MV-4-11 (cell line): ENCODE measurements around the gene PARD3B.
"Not testable (repeated sequence)": the region's sequence is repeated elsewhere in the genome, so short reads cannot be mapped to it uniquely, and the experiment has no call there.

Experiments
- DNase-seq: peaks from one replicate; lab custom pipeline; 2025; lab: John Stamatoyannopoulos, UW

PARD3B gene

DNA sequence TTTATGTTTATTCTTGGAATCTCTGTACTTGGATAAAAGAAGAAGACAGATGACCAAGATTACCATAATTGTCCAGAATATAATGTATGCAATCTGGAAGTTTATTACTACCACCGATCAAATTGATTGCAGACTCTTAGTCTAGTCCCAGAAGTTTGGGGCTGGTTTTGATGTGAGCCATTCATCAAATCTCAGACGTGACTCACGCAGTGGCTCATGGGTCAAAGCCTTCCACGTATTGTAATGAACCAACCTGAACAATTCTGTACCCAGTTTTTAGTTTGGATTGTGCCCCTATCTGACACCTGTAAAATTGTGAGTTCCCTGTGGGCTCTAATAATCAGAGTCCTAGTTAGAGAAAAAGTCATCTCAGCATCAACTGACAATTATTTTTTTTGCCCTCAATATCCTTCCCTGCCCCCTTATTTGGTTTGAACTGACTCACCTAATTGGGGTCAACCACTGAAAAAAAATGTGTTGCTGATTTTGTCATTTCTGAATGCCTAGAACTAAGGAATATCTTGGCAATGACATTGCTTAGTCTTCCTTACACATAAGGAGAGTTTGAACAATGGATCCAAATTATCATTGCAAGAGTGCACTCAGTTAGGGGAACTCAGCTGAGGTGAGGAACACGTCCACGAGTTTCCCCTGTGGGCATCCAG lies 917.5 kb downstream of the PARD3B start:
- DNase-seq: no peak

DNA sequence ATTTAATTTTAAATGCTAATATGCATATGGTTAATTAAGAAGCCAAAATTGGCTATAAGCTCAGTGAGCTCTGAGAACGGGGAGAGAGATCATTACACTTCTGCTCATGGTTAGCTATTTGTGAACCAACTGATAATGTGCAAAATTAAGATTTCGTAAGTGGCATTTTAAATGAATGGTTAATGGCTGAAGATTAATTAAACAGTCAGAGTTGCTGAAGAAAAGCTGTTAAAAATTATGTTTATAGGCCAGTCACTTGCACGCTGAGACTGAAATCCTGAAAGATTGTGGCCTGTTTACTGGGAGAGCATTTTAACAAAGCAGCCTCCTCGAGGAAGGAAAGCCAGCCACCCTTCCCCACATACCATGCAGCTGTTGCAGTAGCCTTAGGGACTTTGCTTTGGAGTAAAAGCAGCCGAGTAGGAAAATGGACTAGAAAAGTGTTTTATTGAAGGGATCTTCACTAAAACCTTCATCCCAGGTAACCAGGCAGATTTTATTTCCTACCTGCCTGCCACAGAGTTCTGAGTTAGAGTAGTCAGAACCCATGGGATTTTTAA lies 918.3 kb downstream of the PARD3B start:
- no peak for DNase-seq

DNA sequence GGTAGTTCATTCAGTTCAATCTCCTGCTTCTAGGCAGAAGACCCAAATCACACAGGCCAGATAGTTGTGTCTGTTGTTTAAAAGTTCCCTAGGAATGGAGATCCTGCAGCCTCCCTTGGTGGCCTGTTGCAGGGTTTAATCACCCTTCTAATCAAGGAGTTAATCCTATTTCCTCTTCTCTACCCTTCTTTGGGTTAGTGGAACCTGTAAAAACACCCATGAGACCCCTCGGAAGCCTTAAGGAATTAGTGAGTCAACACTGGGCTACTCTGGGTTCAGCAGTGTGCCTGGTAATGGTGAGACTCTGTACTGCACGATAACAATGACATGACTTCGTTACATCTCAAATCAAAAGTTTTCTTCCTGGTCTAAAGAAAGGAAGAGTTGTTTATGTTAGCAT lies 919.4 kb downstream of the PARD3B start:
- DNase-seq: no peak

DNA sequence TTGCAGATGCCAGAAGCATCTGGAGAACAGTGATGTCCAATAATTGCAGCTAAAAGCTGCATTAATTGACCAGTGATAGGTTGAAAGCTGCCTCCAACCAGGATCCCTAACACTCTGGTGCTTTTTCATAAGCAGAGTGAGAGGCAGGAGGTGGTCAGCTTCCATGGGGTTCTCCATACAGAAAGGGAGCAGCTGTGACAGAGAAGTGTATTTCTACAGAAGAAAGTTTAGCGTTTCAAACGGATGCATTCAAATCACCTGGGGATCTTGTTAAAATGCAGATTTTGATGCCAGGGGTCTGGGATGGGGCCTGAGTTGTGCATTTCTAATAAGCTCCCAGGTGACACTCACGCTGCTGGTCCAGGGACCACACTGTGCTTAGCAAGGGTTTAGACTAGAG lies 920.5 kb downstream of the PARD3B start:
- DNase-seq: no peak

DNA sequence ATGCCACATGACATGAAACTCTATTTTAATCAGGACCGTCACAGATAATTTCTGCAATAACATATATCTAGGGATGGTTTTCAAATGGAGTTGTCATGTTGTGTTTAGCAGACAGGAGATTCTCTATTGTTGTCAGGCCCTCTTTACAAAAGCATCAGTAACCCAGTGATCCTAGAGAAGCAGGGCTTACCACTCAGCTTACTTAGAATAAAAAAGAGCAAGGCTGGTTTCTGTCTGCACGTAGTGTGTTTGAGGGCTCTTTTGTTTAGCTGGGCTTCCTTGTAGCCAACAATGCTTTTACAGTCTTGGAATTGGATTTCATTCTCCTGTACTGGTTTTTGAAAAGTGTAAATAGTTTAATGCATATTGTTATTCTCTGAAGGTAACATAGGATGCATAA lies 926.5 kb downstream of the PARD3B start:
- no peak for DNase-seq

DNA sequence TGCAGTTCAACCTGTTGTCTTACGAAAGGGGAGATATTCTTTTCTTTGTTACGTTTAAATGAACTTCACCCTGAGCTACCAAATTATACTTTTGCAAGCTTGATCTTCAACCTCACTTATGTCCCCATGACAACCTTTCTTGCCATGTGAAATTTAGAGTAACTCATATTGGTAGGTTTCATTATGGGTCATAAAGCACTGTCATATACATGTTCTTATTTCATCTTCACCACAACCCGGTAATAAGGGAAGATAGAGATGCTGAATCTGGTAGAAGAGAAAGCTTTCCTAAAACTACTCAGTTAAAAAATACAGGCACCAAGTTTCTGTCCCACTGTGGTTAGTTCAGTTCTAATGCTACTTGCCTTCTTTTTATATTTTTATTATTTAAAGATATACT lies 928.5 kb downstream of the PARD3B start:
- DNase-seq: no peak

DNA sequence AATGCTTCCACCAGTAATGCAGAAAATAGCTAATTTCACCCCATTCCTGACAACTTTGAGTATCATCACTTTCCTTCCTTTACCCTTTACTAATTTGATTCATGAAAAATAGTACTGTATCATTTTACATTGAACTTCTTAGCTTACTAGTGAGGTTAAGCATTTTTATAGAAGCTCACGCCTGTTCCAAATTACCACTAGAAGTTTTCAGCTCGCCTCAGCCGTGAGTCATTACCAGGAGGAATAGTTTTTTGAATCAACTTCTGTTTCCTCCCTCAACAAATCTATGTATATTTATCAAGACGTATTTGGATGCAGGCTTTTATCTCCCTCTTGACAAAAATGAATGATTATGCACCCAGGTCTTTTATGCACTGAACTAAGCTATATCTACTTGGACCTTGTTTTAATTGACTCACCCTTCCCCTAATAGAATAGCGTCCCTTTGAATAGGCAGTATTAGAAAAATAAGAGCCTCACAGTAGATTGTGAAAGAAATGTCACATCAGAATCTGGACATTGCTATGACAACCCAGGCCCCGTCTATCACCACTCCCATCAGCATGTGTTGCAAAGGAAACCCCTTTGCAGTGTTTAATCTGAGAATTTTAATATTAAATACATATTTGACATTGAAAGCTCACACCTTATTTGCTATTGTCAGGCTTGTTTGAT lies 929.6 kb downstream of the PARD3B start:
- DNase-seq: no peak

DNA sequence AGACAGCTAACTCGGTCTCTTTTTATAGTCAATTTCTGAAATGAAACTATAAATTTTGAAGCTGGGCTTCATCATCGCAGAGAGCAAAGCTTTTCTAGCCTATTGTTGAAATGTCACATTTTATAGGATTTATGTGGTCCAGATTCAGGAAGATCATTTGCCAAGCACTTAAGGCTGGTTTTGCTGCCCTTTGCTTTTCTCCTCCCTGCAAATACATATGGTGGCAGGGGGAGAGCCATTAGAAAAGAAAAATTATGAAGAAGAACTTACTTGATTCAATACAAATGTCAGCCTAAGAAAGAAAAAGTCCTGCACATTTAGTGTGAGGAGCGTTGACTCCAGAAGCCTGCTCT lies 930.1 kb downstream of the PARD3B start:
- DNase-seq: no peak

DNA sequence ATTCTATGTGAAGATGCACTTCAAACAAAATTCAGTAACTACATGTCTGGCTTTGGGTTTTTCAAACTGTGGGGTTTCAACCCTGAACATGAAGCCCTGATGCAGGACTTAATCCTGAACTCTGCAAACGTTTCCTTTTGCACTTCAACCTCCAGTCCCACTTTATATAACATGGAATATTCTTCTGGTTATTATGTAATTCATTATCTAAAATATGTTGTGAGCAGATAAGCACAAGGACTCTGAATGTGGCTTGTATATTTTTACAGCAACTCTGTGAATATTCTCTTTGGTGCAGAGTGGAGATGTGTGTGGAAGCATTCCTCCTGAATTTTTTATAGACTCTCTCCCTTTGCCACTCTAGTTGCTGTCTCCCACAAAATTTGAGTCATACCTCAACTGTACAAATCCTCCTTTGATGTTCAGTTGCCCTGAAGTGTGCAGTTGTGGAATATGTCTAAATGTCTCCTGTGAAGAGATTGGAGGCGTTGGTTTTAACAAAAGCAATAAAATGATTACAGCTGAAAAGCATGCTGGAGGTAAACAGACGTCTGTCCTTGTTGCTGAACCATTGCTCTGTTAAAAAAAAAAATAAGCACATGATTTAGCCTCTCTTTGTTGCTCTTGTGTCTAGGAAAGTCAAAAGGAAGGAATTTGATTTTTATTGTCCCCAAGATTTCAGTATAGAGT lies 931.9 kb downstream of the PARD3B start:
- DNase-seq: no peak

DNA sequence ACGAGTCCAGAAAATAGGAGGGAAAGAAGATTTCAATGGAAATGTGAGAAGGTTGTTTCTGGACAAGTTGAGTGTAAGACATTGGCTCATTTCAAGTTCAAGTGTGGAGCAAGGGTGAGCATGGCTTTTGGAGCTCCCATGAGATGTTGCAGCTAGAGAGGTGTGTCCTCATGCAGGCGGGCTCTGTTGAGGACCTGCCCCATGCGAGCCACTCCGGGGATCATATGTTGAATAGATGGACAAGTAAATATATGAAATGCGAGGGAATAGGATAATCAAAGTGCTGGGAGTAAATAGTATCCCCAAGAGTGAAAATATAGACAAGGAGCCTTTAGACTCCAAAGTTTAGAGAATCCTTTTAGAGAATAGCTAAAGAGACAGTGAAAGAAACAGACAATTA lies 936.6 kb downstream of the PARD3B start:
- no peak for DNase-seq

DNA sequence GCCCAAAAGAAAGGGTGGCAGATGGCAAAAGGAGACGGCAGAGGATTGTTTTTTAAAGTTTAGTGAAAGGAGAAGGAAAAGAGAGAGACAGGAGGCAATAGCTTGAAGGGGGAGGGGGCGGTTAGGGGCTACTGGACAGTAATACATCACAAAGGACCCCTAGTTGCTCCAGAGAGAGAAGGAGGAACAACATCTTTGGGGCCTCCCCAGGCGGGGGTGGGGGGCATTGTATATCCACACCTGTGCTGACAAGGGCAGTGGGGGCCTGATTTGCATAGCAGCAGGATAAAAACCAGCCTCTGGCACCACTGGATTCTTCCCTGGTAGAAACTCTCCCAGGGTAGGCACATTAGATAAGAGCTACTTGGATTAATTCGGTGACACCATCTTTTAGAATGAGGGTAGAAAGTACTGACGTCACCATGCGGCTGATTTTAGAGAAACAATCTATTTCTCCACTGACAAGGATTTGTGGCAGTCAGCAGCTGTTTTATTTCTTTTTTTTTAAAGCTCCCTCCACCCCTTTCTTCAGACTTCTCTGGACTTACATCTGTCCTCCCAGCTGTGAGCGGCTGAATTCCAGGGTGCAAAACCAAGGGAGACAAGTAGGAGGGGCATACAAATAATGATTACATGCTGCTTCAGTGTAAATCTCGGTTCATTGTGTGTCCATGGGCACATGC lies 937.3 kb downstream of the PARD3B start:
- DNase-seq: no peak

DNA sequence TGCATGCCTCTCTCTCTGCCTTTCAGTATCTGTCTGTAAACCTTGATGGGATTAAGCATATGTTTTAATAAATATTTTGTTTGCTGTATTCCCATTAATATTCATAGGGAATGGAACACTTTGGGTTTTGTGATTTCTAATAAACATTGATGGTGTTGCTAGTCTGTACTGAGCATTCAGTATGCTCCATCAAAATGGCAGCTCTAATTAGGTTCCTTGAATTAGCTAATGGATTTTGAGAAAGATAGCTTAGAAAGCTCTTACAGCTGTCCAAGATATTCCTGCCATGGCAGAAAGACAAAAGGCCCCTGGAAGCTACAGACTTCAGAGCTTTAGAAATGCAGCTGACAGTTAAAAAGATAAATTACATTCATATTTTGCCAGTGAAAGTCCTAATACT lies 937.8 kb downstream of the PARD3B start:
- DNase-seq: no peak

DNA sequence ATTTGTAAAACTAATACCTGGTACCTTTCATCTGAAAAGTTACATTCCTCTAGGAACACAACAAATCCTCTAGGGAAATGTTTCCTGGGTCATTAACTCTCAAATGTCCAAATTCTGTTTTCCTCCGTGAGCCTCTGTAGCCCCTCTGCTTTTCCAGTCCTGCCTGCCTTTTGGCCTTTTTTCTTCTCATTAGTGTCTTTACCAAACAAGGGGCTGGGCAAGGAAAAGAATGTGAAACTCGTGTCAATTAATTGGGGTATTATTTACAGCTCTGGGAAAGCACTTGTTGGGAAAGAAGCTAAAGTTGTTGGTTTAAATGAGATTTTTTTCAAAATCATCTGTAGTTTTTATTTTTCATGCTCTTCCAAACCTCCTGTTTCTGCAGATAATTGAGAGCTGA lies 938.9 kb downstream of the PARD3B start:
- no peak for DNase-seq

DNA sequence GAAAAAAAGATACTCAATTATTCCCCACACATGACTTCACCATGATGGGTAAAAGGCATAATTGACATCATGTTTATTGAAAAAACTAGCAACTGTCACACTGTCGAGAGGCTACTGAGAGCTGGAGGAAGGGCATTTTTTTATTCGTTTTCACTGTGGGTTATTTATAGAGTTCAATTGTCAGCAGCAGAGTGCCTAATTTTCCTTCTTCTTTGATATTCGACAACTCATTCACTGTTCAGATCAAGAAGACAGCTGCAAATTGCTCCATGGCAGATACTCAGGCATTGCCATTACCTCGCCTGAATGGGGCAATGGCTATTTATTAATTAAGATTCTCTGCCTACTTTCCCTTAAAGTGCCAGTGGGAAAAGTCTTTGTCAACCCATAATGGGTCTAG lies 939.5 kb downstream of the PARD3B start:
- no peak for DNase-seq

DNA sequence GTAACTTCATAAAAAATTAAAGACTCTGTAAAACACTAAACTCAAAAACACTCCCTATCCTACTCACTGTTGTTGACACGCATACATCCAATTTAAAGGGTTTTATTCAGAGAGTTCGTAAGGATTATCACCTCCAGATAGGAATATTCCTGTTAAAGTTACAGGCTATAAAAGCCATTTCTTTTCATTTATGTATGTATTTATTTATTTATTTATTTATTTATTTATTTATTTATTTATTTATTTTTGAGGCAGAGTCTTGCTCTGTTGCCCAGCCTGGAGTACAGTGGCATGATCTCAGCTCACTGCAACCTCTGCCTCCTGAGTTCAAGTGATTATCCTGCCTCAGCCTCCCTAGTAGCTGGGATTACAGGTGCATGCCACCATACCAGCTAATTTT lies 948.3 kb downstream of the PARD3B start:
- not testable (repeated sequence) for DNase-seq

DNA sequence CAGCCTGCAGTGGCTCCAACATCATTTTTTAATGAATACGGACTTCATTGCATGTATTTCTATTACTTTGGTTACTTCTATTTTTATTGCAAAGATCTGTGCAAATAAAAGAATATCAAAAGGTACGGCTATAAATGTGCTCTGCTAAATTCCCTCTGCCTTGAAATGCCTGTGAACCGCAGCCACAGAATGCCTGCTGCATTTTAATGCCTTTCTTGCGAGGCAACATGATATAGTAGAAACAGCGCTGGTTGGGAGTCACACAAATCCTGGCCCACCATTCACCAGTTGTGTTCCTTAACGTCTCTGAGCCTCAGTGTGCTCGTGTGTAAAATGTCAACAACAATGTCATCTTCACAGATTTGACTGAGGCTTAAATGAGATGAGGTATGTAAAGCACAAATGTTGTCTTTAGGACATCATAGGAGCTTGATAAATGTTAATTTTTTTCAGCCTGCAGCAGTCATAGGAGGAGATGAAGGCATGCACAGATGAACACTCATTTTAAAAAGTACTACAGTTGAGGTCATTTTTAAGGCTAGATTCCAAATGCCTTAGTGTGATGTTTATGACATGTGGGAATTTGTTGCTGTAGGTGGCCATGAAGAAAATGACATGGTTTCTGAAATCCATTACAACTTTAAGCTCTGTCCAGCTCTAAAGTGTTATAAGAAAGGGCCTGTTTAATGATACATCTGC lies 949.4 kb downstream of the PARD3B start:
- DNase-seq: no peak

DNA sequence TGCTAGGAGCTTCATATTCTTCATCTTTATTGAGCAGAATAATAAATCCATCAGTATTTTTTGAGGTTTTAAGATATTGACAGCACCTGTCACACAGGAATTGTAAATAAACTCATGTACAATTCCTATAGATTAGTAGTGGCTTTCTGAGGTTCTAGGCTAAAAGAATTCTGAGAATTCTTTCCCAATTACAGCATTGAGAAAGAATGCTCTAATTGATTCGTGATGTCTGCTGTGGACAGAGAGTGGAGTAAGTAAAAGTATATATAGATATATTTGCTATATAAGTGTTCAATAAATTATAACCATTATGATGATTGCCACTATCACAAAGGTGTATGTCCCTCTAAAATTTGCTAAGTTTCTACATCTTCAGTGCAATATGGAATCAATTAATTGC lies 950.5 kb downstream of the PARD3B start:
- DNase-seq: no peak

DNA sequence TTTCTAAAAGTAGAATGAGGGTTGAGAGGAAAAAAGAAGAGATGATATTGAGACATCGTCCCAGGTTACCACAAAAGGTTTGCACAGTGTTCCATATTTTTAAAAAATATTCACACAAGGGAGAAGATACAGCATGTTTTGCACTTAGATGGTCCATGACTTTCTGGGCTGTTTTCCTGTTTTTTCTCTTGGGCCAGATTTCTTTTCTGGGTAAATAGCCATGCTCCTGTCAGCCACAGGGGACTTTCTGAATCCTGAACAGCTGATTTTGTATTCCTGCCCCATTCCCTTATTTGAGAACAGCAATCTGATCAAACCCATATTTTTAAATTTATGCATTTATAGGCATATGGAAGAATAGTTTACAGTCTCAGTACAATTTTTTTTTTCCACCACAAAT lies 951.1 kb downstream of the PARD3B start:
- DNase-seq: no peak

DNA sequence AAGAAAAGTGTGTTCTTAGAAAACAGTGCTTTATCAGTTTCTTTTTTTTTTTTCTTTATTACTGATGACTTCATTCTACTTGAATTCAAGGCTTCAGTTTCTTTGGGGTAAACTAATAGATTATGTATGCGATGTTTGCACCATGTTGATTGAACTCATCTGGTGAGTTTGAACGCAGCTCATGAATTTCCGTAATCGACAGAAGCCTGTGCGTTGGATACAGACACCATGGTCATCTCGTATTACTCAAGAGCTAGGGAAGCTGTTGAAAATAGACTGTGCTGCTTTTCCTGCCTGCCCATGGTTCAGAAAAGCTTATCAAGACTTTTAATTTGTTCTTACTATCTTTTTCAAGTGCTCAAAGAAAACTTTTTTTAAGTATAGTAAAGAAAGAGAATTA lies 951.5 kb downstream of the PARD3B start:
- no peak for DNase-seq

DNA sequence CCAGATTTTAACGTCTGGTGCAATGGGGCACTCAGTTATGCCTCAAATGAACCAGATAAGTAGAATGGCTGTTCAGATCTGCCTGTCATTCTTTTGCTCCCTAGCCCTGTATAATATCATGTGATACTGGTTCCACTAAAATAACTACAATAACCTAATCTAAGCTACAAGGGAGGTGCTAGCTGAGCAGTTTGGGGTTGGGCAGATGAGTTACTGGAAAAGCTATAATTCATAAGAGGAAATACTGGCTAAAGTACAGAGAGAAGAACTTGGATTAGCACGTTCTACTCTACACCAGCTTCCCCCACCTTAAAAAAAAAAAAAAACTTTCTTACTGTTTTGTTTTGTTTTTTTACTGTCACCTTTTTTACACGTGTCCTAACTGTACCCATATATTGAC lies 953.7 kb downstream of the PARD3B start:
- no peak for DNase-seq

DNA sequence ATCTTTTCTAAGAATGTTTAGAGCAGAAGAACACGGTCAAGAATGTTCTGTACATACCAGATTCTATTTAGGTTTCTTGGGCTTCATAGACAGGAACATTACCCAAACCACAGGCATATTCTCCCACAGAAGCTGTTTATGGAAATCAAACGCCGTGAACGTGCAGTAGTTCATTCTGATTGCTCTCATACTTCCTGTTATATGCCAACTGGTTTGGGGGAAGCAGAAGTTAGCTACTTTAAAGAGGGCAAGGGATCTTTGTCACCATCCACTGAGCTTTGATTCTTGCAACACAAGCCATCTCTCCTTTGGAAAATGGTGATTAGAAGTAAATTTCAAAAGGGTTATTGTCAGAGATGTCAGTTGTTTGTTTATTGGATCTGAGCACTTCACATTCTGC lies 954.8 kb downstream of the PARD3B start:
- no peak for DNase-seq

DNA sequence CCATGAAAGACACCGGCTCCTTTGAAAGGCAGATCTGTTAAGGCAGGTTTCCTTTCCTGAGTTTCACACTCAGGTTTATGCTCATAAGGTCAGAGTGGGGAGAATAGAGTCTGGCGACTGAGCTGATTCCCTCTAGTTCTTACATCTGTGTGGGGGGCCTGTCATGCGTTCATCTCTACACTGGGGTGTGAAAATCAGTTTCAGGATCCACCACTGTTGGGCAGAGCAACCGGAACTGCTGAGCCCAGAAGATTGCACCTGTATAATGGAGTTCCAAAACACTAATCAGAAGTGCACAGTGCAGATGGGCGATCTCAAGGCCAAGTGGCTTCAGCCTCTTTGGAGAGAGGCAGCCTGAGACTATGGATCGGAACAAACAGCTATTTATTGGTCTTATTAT lies 955.7 kb downstream of the PARD3B start:
- no peak for DNase-seq
